Left ventricle myocardium inferior (tissue), 1 donor: ENCODE results near the gene PTPRT. TPM values are rescaled to one million over a fixed set of nuclear protein-coding genes. Genes with fewer than 3 reads are reported as not detected.

Source experiments
- DNase-seq: peaks from one replicate; pipeline ENCODE4 v3.0.0-alpha.2; 2020
- H3K27ac ChIP-seq: fragments of 200-600 bp; replicated peaks from 2 replicates; pipeline ENCODE4 v1.8.0; 2021
- H3K27me3 ChIP-seq: fragments of 200-600 bp; 2 replicates; pipeline ENCODE4 v1.8.0; 2021; ENCODE audit warnings: low read depth
- H3K36me3 ChIP-seq: fragments of 200-600 bp; 2 replicates; pipeline ENCODE4 v1.8.0; 2021
- H3K4me1 ChIP-seq: fragments of 200-600 bp; 2 replicates; pipeline ENCODE4 v1.8.0; 2021
- H3K4me3 ChIP-seq: fragments of 200-600 bp; 2 replicates; pipeline ENCODE4 v1.8.0; 2021; ENCODE audit warnings: mild to moderate bottlenecking, moderate library complexity
- H3K9me3 ChIP-seq: fragments of 200-600 bp; replicated peaks from 2 replicates; pipeline ENCODE4 v1.8.0; 2021
- CTCF ChIP-seq: fragments of 200-600 bp; IDR thresholded peaks from 2 replicates; pipeline ENCODE4 v1.8.0; 2021; ENCODE audit warnings: antibody characterized with exemption, mild to moderate bottlenecking, borderline replicate concordance
- intact Hi-C: fragments of 100-400 bp; cut with micrococcal nuclease; formaldehyde crosslinking; loops from one replicate; pipeline ENCODE4 v1.11.0; 2022
- total RNA-seq: library from RNA; stranded (reverse); fragmentation: NEBNext Ultra II Directional; extraction: Animal tissue kit (Norgen Biotek cat#: 25700); gene quantifications from one replicate; pipeline ENCODE4 v1.2.1, GENCODE V29; 2021
- donor health status: DM: no; HTN: yes; CAD: no; lungs with severe emphysema.

Gene PTPRT
- total RNA-seq, 1 donor from 2014 or later, result 0.08 TPM

- no peaks in the 10 kb centered on the region for H3K27me3 ChIP-seq
- H3K4me3 ChIP-seq, result no peak overlapping the region
- H3K4me1 ChIP-seq, result no peaks in the 10 kb centered on the region
- H3K36me3 ChIP-seq, result no peaks in the 10 kb centered on the region
- DNase-seq, result no peak
- TF ChIP-seq CTCF, result no peak
- H3K27ac ChIP-seq, result no peak overlapping the region
- intact Hi-C loops, result no loop called here
- no peaks in the 10 kb centered on the region for H3K9me3 ChIP-seq
These were observed 294.7 kb downstream of the PTPRT start for GRCh38 chr20:42895020-42895419.

GRCh38 chr20:42894483-42894882 is 295.2 kb downstream of the PTPRT start:
- DNase-seq, result no peak
- no peak for TF ChIP-seq CTCF
- H3K27me3 ChIP-seq, result no peaks in the 10 kb centered on the region
- H3K36me3 ChIP-seq, result no peaks in the 10 kb centered on the region
- H3K27ac ChIP-seq, result no peak overlapping the region
- H3K4me3 ChIP-seq, result no peak overlapping the region
- no peaks in the 10 kb centered on the region for H3K4me1 ChIP-seq
- intact Hi-C loops, result no loop called here
- H3K9me3 ChIP-seq, result no peaks in the 10 kb centered on the region

- no peaks in the 10 kb centered on the region for H3K27me3 ChIP-seq
- H3K4me1 ChIP-seq, result no peaks in the 10 kb centered on the region
- intact Hi-C loops, result no loop called here
- TF ChIP-seq CTCF, result no peak
- H3K36me3 ChIP-seq, result no peaks in the 10 kb centered on the region
- H3K4me3 ChIP-seq, result no peak overlapping the region
- H3K27ac ChIP-seq, result no peak overlapping the region
- no peaks in the 10 kb centered on the region for H3K9me3 ChIP-seq
- no peak for DNase-seq
These were observed 300.2 kb downstream of the PTPRT start for GRCh38 chr20:42889517-42889916.

GRCh38 chr20:42887281-42887680 is 302.4 kb downstream of the PTPRT start:
- intact Hi-C loops, result no loop called here
- Histone ChIP-seq H3K27ac (no peak overlapping the region), H3K9me3 (no peaks in the 10 kb centered on the region), H3K36me3 (no peaks in the 10 kb centered on the region), H3K27me3 (no peaks in the 10 kb centered on the region), H3K4me1 (no peaks in the 10 kb centered on the region), H3K4me3 (no peak overlapping the region)
- DNase-seq, result no peak
- no peak for TF ChIP-seq CTCF

GRCh38 chr20:42886801-42887200 is 302.9 kb downstream of the PTPRT start:
- no peak for DNase-seq
- H3K36me3 ChIP-seq, result no peaks in the 10 kb centered on the region
- no peak overlapping the region for H3K27ac ChIP-seq
- intact Hi-C loops, result no loop called here
- no peak overlapping the region for H3K4me3 ChIP-seq
- TF ChIP-seq CTCF, result no peak
- H3K4me1 ChIP-seq, result no peaks in the 10 kb centered on the region
- no peaks in the 10 kb centered on the region for H3K27me3 ChIP-seq
- H3K9me3 ChIP-seq, result no peaks in the 10 kb centered on the region

- H3K4me1 ChIP-seq, result no peaks in the 10 kb centered on the region
- H3K36me3 ChIP-seq, result no peaks in the 10 kb centered on the region
- H3K9me3 ChIP-seq, result no peaks in the 10 kb centered on the region
- TF ChIP-seq CTCF, result no peak
- intact Hi-C loops, result no loop called here
- no peaks in the 10 kb centered on the region for H3K27me3 ChIP-seq
- no peak overlapping the region for H3K27ac ChIP-seq
- DNase-seq, result no peak
- no peak overlapping the region for H3K4me3 ChIP-seq
These were observed 303.7 kb downstream of the PTPRT start for GRCh38 chr20:42886046-42886445.
